ENCODE measurements around the gene TENM4.
"Not testable (repeated sequence)": the region's sequence is repeated elsewhere in the genome, so short reads cannot be mapped to it uniquely, and the experiment has no call there.

TENM4 gene

GRCh38 chr11:78827291-78827690 lies 613.5 kb downstream of the TENM4 start:
- not testable (repeated sequence) for DNase-seq (ENCODE audit: low read depth in 2 of 3, low spot score in 2 of 3)

DNA sequence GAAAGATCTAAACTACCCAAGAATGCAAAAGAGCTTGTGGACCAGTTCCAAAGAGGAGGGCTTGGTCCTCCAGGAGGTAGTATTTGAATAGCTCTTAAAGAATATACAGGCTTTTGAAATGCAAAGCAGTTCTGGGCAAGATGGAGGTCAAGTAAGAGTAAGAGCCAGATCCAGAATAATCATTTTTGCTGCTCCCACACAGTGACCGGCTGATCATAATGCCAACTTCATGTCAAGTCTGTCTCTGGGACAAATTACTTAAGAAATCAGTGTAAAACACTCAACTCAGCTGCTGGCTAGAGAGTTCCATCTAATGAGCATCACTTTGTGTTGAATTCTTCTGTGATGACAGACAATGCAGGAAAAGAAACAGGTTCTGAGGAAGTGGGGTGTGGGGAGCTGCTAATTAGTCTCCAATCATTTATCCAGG lies 615.2 kb downstream of the TENM4 start:
- no peak for DNase-seq (ENCODE audit: low read depth in 2 of 3, low spot score in 2 of 3)

DNA sequence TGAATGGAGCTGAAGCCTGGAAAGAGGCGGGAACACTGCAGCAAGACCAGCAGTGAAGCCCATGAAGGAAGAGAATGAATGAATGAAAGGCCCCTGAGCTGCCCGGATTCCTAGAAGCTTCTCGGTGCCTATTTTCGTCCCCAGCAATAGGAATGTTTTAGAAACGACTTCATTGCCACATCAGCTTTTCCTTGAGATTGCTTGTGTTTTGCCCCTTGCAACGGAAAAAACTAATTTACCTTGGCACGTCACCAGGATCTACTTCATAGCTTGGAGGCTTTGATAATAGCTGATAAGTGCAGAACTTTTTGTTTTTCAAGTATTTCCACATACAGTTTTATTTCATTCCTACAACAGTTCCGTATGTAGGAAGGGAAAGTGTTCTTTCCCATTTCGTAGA lies 617.2 kb downstream of the TENM4 start:
- DNase-seq (ENCODE audit: low read depth in 2 of 3, low spot score in 2 of 3): no peak

GRCh38 chr11:78822931-78823423 lies 617.9 kb downstream of the TENM4 start:
- DNase-seq (ENCODE audit: low read depth in 2 of 3, low spot score in 2 of 3): no peak

- no peak for DNase-seq (ENCODE audit: low read depth in 2 of 3, low spot score in 2 of 3)
These were observed 619.2 kb downstream of the TENM4 start for GRCh38 chr11:78821371-78822306.

DNA sequence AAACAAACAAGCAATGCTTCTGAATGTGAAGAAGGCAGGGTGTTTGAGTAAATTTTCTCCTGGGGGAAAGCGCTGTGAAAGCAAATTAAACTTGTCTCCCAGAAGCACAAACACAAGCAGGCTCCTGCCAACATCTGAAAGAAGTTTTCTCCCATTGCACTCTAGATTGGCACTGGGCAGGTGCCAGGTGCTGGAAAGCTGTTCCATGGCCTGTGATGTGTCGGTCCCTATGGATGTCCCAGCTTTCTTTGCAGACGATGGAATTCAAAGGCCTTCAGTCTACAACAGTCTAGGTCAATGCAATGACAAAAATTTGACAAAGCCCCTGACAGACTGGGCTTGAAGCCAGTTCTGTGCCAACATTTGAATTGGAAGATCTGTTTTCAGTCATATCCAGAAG lies 620.1 kb downstream of the TENM4 start:
- DNase-seq (ENCODE audit: low read depth in 2 of 3, low spot score in 2 of 3): no peak

DNA sequence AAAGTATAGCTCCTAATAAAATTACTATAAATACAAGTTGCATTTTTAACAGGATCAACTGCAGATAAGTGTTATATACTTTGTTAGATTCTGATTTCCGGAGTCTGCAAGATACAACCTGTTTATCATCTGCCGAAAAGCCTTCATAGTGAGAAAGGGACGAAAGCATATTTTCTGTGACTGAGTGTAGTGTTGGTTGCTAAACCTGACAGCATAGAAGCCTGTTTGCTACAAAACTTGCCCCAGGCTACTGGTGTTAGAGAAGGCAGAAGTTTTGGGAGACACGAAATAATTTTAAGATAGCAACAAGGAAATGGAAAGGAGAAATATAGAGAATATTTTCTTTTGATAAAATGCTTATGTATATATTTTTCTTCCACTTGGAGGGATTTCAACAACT lies 622.6 kb downstream of the TENM4 start:
- DNase-seq (ENCODE audit: low read depth in 2 of 3, low spot score in 2 of 3): no peak

DNA sequence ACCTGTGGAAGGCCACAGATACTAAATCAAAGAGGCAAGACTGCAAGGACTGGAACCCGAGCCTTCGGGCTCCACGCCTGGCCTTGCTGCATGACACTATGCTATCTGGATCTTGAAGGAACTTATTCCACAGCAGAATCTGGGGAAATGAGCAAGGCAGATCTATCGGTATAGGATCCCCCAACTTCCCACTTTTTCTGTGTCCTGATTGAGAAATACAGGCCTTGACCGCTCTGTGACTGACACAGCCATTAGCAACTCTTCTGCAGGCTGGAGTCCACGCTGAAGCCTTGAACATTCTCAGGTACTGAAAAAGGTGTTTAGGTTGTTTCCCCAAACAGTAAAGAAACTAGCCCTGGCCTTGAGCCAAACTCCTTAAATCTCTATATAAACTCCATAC lies 625.0 kb downstream of the TENM4 start:
- DNase-seq (ENCODE audit: low read depth in 2 of 3, low spot score in 2 of 3): no peak

- DNase-seq (ENCODE audit: low read depth in 2 of 3, low spot score in 2 of 3): no peak
These were observed 628.1 kb downstream of the TENM4 start for GRCh38 chr11:78812513-78813293.

DNA sequence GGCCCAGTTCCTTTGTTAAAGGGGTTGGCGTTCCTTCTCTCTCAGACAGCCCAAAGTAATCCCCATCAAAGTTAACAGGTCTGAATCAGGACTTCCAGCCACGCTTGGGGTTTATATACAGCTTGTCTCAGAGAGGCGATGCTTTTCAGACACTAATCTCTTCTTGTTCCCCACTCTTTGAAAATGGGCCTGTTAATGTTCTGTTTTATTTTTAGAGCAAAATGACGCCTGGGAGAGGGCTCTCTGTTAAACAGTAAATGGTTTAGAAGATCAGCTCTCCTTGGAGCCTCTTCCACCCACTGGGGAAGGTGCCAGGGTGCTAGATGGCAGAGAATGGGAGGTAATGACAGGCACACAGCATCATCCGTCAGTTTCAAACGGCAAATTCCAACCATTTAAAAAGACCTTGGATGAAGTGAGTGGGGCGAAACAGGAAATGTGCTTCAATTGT lies 630.2 kb downstream of the TENM4 start:
- no peak for DNase-seq (ENCODE audit: low read depth in 2 of 3, low spot score in 2 of 3)

- no peak for DNase-seq (ENCODE audit: low read depth in 2 of 3, low spot score in 2 of 3)
These were observed 630.8 kb downstream of the TENM4 start for GRCh38 chr11:78809931-78810541.

- no peak for DNase-seq (ENCODE audit: low read depth in 2 of 3, low spot score in 2 of 3)
These were observed 631.9 kb downstream of the TENM4 start for GRCh38 chr11:78808923-78809322.

- DNase-seq (ENCODE audit: low read depth in 2 of 3, low spot score in 2 of 3): no peak
These were observed 633.5 kb downstream of the TENM4 start for GRCh38 chr11:78807351-78807750.

- no peak for DNase-seq (ENCODE audit: low read depth in 2 of 3, low spot score in 2 of 3)
These were observed 634.4 kb downstream of the TENM4 start for GRCh38 chr11:78806214-78807004.

GRCh38 chr11:78804991-78805390 lies 635.8 kb downstream of the TENM4 start:
- DNase-seq (ENCODE audit: low read depth in 2 of 3, low spot score in 2 of 3): no peak

DNA sequence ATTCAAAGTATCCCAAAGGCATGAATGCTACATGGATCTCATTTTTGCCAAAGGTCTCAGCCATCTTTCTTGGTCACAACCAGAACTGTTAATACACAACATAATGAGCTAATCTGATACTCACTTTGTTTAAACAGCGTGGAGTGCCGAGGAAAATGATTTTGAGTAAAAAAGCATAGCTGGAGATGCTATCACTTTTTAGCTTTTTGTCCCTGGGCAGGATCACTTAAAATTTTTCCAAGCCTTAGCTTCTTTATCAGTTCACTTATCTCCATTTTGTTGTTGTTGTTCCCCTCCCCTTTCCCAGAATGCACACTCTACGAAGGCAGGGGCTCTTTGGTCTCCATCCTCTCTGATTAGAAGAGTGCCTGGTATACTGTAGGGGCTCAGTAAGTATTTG lies 636.8 kb downstream of the TENM4 start:
- no peak for DNase-seq (ENCODE audit: low read depth in 2 of 3, low spot score in 2 of 3)

- DNase-seq (ENCODE audit: low read depth in 2 of 3, low spot score in 2 of 3): no peak
These were observed 638.6 kb downstream of the TENM4 start for GRCh38 chr11:78802058-78802761.

- no peak for DNase-seq (ENCODE audit: low read depth in 2 of 3, low spot score in 2 of 3)
These were observed 639.5 kb downstream of the TENM4 start for GRCh38 chr11:78801161-78801884.

- no peak for DNase-seq (ENCODE audit: low read depth in 2 of 3, low spot score in 2 of 3)
These were observed 640.1 kb downstream of the TENM4 start for GRCh38 chr11:78800756-78801155.

All from activated CD8-positive, alpha-beta memory T cell treated with anti-CD3 and anti-CD28 coated beads for 48 hours (primary cell).